Suprapubic skin (tissue), 4 donors: ENCODE results near the gene GPR119. TPM values are rescaled to one million over a fixed set of nuclear protein-coding genes. Genes with fewer than 3 reads are reported as not detected.
"Not testable (repeated sequence)": the region's sequence is repeated elsewhere in the genome, so short reads cannot be mapped to it uniquely, and the experiment has no call there.

Experiments
- DNase-seq, 2 donors: peaks; one replicate each; pipeline ENCODE4 v3.0.0-alpha.2; 2019; ENCODE audit warnings: low spot score in 2 of 2
- H3K27ac ChIP-seq: fragments of 200-600 bp; sonication (generic); one replicate; pipeline ENCODE4 v1.5.1; 2019
- H3K27me3 ChIP-seq: fragments of 200-600 bp; sonication (generic); one replicate; pipeline ENCODE4 v1.5.1; 2019
- H3K36me3 ChIP-seq: fragments of 200-600 bp; sonication (generic); one replicate; pipeline ENCODE4 v1.5.1; 2019
- H3K4me1 ChIP-seq: fragments of 200-600 bp; sonication (generic); one replicate; pipeline ENCODE4 v1.5.1; 2019
- H3K4me3 ChIP-seq: fragments of 200-600 bp; sonication (generic); one replicate; pipeline ENCODE4 v1.5.1; 2019; ENCODE audit warnings: mild to moderate bottlenecking
- H3K9me3 ChIP-seq: fragments of 200-600 bp; sonication (generic); one replicate; pipeline ENCODE4 v1.5.1; 2019
- EP300 ChIP-seq: sonication (generic); formaldehyde crosslinking; IDR thresholded peaks from one replicate; pipeline ENCODE4 v1.6.1; 2017; ENCODE audit warnings: antibody characterized with exemption
- POLR2A ChIP-seq, 2 donors: fragments of 450-650 bp; IDR thresholded peaks; one replicate each; pipeline ENCODE4 v1.6.1; 2017; ENCODE audit warnings: antibody characterized with exemption in 2 of 2, mild to moderate bottlenecking in 2 of 2, moderate library complexity in 2 of 2
- POLR2AphosphoS5 ChIP-seq, 3 donors: sonication (generic); formaldehyde crosslinking; IDR thresholded peaks; one replicate each; pipeline ENCODE4 v1.6.1; 2017; ENCODE audit warnings: antibody characterized with exemption in 3 of 3
- WGBS: methylation state at CpG from one replicate; pipeline ENCODE4 v1.1.5; 2018; 5-methylcytosine and 5-hydroxymethylcytosine counted together
- total RNA-seq, 4 donors: library from RNA; depleted of rRNA; stranded (reverse); fragments of >200 nt; gene quantifications; one replicate each; pipeline ENCODE4 v1.1.0, GENCODE V29; 2016
- TF ChIP-seq, protein P1 (sequence below), 2 donors: fragments of 200-600 bp in 1 of 2; fragments of 450-650 bp in 1 of 2; sonication (generic) in 1 of 2; IDR thresholded peaks; one replicate each; pipeline ENCODE4 v1.5.1; 2016 to 2019; ENCODE audit warnings: antibody characterized with exemption in 2 of 2, mild to moderate bottlenecking in 1 of 2, moderate library complexity in 1 of 2

GPR119 gene
- not detected for total RNA-seq

DNA sequence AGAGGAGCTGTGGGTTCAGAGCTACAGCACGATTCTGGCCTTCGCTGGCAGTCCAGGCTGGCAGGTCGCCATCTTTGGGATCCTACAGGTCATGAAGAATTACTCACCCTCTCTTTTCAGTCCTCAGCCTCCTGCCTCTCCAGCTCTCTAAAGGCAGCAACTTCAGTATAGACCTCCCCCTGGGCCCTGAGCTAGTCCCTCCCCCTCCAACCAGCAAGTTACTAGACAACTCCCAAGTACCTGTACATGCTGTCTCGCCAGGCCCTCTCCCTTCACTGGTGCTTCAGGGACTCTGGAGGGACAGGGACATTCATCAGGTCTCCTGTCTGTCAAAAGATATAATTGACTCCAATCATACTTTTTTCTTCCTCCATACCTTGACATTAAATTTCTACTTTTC is at the start of gene GPR119:
GPR119 (minus strand) TSS at position 155 of the 400 bp plus-strand sequence. CDS start 227 bp downstream, outside the sequence.
- DNase-seq, result no peak
- no peaks in the 10 kb centered on the region for H3K36me3 ChIP-seq
- H3K9me3 ChIP-seq, result no peaks in the 10 kb centered on the region
- no peak within 1 kb of the TSS for H3K4me3 ChIP-seq
- no peak within 1 kb of the TSS for H3K27ac ChIP-seq
- TF ChIP-seq EP300 (no peak), POLR2AphosphoS5 (IDR thresholded peaks at IDR 0.05) (no peak), POLR2A (IDR thresholded peaks at IDR 0.05) (no peak)
- TF ChIP-seq, protein P1, sequence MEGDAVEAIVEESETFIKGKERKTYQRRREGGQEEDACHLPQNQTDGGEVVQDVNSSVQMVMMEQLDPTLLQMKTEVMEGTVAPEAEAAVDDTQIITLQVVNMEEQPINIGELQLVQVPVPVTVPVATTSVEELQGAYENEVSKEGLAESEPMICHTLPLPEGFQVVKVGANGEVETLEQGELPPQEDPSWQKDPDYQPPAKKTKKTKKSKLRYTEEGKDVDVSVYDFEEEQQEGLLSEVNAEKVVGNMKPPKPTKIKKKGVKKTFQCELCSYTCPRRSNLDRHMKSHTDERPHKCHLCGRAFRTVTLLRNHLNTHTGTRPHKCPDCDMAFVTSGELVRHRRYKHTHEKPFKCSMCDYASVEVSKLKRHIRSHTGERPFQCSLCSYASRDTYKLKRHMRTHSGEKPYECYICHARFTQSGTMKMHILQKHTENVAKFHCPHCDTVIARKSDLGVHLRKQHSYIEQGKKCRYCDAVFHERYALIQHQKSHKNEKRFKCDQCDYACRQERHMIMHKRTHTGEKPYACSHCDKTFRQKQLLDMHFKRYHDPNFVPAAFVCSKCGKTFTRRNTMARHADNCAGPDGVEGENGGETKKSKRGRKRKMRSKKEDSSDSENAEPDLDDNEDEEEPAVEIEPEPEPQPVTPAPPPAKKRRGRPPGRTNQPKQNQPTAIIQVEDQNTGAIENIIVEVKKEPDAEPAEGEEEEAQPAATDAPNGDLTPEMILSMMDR (IDR thresholded peaks at IDR 0.05), result no peak
- H3K27me3 ChIP-seq, result no peaks in the 10 kb centered on the region
- H3K4me1 ChIP-seq, result no peaks in the 10 kb centered on the region
- WGBS, result 72% methylated on average over 4 of the region's 4 CpGs

DNA sequence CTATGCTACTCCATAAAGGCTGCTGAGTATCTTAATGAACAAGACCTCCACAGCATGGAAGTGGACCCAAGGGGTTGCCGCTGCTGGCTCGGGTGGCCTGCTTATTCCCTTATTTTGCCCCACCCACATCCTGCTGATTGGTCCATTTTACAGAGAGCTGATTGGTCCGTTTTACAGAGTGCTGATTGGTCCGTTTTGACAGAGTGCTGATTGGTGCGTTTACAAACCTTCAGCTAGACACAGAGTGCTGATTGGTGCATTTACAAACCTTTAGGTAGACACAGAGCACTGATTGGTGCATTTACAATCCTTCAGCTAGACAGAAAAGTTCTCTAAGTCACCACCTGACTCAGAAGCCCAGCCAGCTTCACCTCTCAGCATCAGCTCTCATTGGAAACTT is 43.8 kb upstream of the GPR119 start:
- not testable (repeated sequence) for H3K27ac ChIP-seq, H3K4me1 ChIP-seq, H3K27me3 ChIP-seq, H3K9me3 ChIP-seq, H3K36me3 ChIP-seq, H3K4me3 ChIP-seq, DNase-seq
- WGBS, result 65% methylated on average over 5 of the region's 5 CpGs

DNA sequence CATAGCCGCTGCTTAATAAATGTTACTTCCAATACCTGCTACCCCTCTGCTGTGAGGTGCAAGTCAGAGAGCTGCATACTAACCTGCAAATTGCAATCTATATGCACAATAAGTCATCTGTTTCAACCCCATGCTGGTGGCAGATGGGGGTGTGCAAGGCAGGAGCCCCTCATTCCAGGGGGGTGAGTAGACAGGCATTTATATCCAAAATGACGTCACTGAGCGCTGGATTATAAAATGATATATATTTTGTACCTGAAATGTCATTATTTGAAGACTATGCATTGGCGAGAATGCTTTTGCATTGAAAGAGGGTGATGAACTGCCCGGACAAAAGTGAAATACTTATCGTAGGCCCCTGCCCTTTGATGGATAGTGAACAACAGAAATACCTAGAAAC is 41.1 kb upstream of the GPR119 start:
- Histone ChIP-seq H3K36me3 (no peaks in the 10 kb centered on the region), H3K9me3 (no peaks in the 10 kb centered on the region), H3K27ac (no peak overlapping the region), H3K27me3 (no peaks in the 10 kb centered on the region), H3K4me3 (no peak overlapping the region), H3K4me1 (no peaks in the 10 kb centered on the region)
- DNase-seq, result no peak
- WGBS, result 88% methylated on average over 6 of the region's 6 CpGs
- TF ChIP-seq POLR2AphosphoS5 (IDR thresholded peaks at IDR 0.05), result no peak

DNA sequence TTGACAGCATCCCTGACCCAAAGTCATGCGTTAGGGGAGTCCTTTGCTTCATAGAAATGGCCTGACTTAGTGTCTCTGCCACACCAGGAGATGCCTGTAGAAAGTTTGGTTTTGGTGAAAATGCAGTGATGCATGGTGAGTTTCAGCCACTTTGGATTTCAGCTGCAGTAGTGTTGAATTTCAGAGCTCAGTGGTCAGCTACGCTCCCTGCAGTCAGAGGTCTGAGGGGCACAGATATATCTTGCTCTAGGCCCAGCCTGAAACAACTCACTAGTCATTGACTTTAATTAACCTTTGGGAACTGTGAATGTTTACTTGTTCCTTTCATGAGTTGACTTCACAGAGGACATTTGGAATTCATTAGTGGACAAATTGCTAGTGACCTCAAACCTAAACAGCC is 33.8 kb upstream of the GPR119 start:
- DNase-seq, result no peak
- Histone ChIP-seq H3K27me3 (no peaks in the 10 kb centered on the region), H3K27ac (no peak overlapping the region), H3K36me3 (no peaks in the 10 kb centered on the region), H3K4me3 (no peak overlapping the region), H3K4me1 (no peaks in the 10 kb centered on the region), H3K9me3 (no peaks in the 10 kb centered on the region)
- TF ChIP-seq POLR2AphosphoS5 (IDR thresholded peaks at IDR 0.05) (no peak), POLR2A (IDR thresholded peaks at IDR 0.05) (no peak), EP300 (no peak)
- TF ChIP-seq, protein P1 (IDR thresholded peaks at IDR 0.05), result no peak
- 63% methylated on average over 2 of the region's 2 CpGs for WGBS

DNA sequence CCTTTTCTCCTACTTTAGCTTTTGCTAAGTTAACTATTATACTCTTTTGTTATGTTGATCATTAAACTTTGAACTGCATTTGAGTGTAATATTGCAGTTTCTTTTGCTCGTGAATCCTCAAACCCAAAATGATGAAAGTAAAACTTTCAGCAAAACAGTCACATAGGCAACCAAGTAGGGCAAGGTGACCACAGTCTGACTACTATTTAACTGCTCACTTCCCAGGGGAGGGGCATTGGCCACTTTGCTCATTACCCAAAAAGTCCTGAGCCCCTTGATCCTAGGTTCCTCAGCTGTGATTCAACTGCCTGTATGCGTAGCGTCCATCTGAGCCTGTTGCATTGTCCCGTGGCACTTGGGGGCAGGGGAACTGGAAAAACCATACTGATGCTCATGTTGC is 33.3 kb upstream of the GPR119 start:
- no peak for TF ChIP-seq POLR2AphosphoS5 (IDR thresholded peaks at IDR 0.05)
- no peak for TF ChIP-seq POLR2A (IDR thresholded peaks at IDR 0.05)
- TF ChIP-seq, protein P1 (IDR thresholded peaks at IDR 0.05), result no peak
- TF ChIP-seq EP300, result no peak
- Histone ChIP-seq H3K36me3 (no peaks in the 10 kb centered on the region), H3K9me3 (no peaks in the 10 kb centered on the region), H3K4me3 (no peak overlapping the region), H3K27ac (no peak overlapping the region), H3K27me3 (no peaks in the 10 kb centered on the region), H3K4me1 (no peaks in the 10 kb centered on the region)
- no peak for DNase-seq
- WGBS, result 84% methylated on average over 4 of the region's 4 CpGs

DNA sequence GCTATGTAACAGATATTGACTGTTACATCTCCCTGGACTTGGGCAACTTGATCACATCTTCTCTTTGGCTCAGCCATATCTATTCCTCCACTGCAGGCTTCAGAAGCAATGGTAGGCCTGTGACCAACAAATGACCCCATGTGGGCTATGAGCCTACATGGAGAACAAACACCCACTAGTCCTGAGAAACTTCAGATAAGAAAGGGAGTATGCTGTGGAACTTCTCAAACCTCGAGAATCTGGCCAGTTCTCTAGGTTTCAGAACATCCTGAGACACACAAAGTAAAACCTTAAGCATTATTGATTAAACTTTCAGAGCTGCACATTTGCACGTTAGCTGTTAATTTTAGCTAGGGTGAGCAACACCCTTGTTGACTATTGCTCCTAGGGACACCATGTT is 32.6 kb upstream of the GPR119 start:
- H3K4me1 ChIP-seq, result no peaks in the 10 kb centered on the region
- H3K4me3 ChIP-seq, result no peak overlapping the region
- H3K9me3 ChIP-seq, result no peaks in the 10 kb centered on the region
- 71% methylated on average over 2 of the region's 2 CpGs for WGBS
- no peaks in the 10 kb centered on the region for H3K36me3 ChIP-seq
- no peak for DNase-seq
- H3K27me3 ChIP-seq, result no peaks in the 10 kb centered on the region
- H3K27ac ChIP-seq, result no peak overlapping the region
- TF ChIP-seq POLR2AphosphoS5 (IDR thresholded peaks at IDR 0.05), result no peak
- TF ChIP-seq POLR2A (IDR thresholded peaks at IDR 0.05), result no peak
- TF ChIP-seq EP300, result no peak
- TF ChIP-seq, protein P1 (IDR thresholded peaks at IDR 0.05), result no peak
